ENCODE measurements around the gene A2ML1. TPM values are rescaled to one million over a fixed set of nuclear protein-coding genes. Genes with fewer than 3 reads are reported as not detected.
"Not testable (repeated sequence)": the region's sequence is repeated elsewhere in the genome, so short reads cannot be mapped to it uniquely, and the experiment has no call there.

A2ML1 gene
- total RNA-seq, 1 donor from 2014 or later: not detected

DNA sequence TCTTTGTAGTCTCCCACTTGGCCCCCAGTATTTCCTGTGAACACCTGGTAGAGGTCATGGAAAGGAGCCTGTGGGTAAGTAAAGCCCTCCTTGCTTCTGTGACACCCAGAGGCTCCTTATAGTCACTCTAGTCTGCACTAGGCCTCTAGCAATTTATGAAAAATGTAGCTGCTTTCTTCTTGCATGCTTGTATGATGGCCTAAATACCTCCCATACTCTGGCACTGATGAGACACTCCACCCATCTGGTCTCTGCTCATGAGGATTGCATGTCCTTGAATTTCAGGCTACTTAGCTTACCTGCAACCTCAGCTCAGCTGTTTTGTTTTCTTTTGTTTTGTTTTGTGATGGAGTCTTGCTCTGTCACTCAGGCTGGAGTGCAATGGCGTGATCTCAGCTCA is 4.6 kb upstream of the A2ML1 start:
- Histone ChIP-seq H3K27me3 (ENCODE audit: insufficient read depth, low read length) (no peaks in the 10 kb centered on the region), H3K9ac (ENCODE audit: low read length) (no peak overlapping the region), H3K36me3 (ENCODE audit: insufficient read depth, low read length) (no peaks in the 10 kb centered on the region), H3K4me2 (ENCODE audit: low read length) (no peak overlapping the region), H2AFZ (ENCODE audit: low read depth, low read length) (no peak overlapping the region), H3K9me3 (ENCODE audit: insufficient read depth, low read depth, low read length) (no peaks in the 10 kb centered on the region), H3K79me2 (ENCODE audit: insufficient read depth, low read length) (no peaks in the 10 kb centered on the region), H3K27ac (ENCODE audit: low read depth, low read length) (no peak overlapping the region), H3K4me1 (ENCODE audit: insufficient read depth, low read length) (no peaks in the 10 kb centered on the region), H3K4me3 (ENCODE audit: insufficient read depth, low read depth, low read length) (no peak overlapping the region), H4K20me1 (ENCODE audit: insufficient read depth, low read length) (no peaks in the 10 kb centered on the region)
- TF ChIP-seq EZH2 (IDR thresholded peaks at IDR 0.05; ENCODE audit: insufficient read depth, low read length): no peak
- TF ChIP-seq CTCF (IDR thresholded peaks at IDR 0.05; ENCODE audit: insufficient read depth, low read depth, low read length): no peak
- peaks cover 5% of the 10 kb centered on the region for H3K27me3 Mint-ChIP-seq (ENCODE audit: low read depth, unreplicated experiment)
- peaks cover 2% of the 10 kb centered on the region for H3K9me3 Mint-ChIP-seq (ENCODE audit: unreplicated experiment)
- H3K27ac Mint-ChIP-seq (ENCODE audit: unreplicated experiment): no peak overlapping the region
- DNase-seq (ENCODE audit: low read depth) (peak; percentile 13), FAIRE-seq (no peak)
- H3K4me1 Mint-ChIP-seq (ENCODE audit: low read depth, unreplicated experiment): no peaks in the 10 kb centered on the region
- H3K4me3 Mint-ChIP-seq (ENCODE audit: unreplicated experiment): no peak overlapping the region
- H3K36me3 Mint-ChIP-seq (ENCODE audit: low read depth, unreplicated experiment): no peaks in the 10 kb centered on the region

- Mint-ChIP-seq H3K36me3 (ENCODE audit: low read depth, unreplicated experiment) (no peaks in the 10 kb centered on the region), H3K27me3 (ENCODE audit: low read depth, unreplicated experiment) (peaks cover 10% of the 10 kb centered on the region), H3K27ac (ENCODE audit: unreplicated experiment) (no peak overlapping the region), H3K4me1 (ENCODE audit: low read depth, unreplicated experiment) (no peaks in the 10 kb centered on the region), H3K9me3 (ENCODE audit: unreplicated experiment) (peaks cover 2% of the 10 kb centered on the region), H3K4me3 (ENCODE audit: unreplicated experiment) (no peak overlapping the region)
- no peaks in the 10 kb centered on the region for H3K36me3 ChIP-seq (ENCODE audit: insufficient read depth, low read length)
- no peaks in the 10 kb centered on the region for H4K20me1 ChIP-seq (ENCODE audit: insufficient read depth, low read length)
- no peak overlapping the region for H3K4me2 ChIP-seq (ENCODE audit: low read length)
- TF ChIP-seq CTCF (IDR thresholded peaks at IDR 0.05; ENCODE audit: insufficient read depth, low read depth, low read length): no peak
- no peak for TF ChIP-seq EZH2 (IDR thresholded peaks at IDR 0.05; ENCODE audit: insufficient read depth, low read length)
- H3K27ac ChIP-seq (ENCODE audit: low read depth, low read length): no peak overlapping the region
- no peak overlapping the region for H3K9ac ChIP-seq (ENCODE audit: low read length)
- FAIRE-seq: no peak
- no peak for DNase-seq (ENCODE audit: low read depth)
- H3K27me3 ChIP-seq (ENCODE audit: insufficient read depth, low read length): no peaks in the 10 kb centered on the region
- H3K4me3 ChIP-seq (ENCODE audit: insufficient read depth, low read depth, low read length): no peak overlapping the region
- no peaks in the 10 kb centered on the region for H3K9me3 ChIP-seq (ENCODE audit: insufficient read depth, low read depth, low read length)
- no peaks in the 10 kb centered on the region for H3K4me1 ChIP-seq (ENCODE audit: insufficient read depth, low read length)
- no peaks in the 10 kb centered on the region for H3K79me2 ChIP-seq (ENCODE audit: insufficient read depth, low read length)
- no peak overlapping the region for H2AFZ ChIP-seq (ENCODE audit: low read depth, low read length)
Measured at GRCh38 chr12:8818526-8818925, 3.9 kb upstream of the A2ML1 start.

GRCh38 chr12:8819666-8819980 is 2.8 kb upstream of the A2ML1 start:
- Histone ChIP-seq H3K4me1 (ENCODE audit: insufficient read depth, low read length) (no peaks in the 10 kb centered on the region), H3K79me2 (ENCODE audit: insufficient read depth, low read length) (no peaks in the 10 kb centered on the region), H4K20me1 (ENCODE audit: insufficient read depth, low read length) (no peaks in the 10 kb centered on the region), H2AFZ (ENCODE audit: low read depth, low read length) (no peak overlapping the region), H3K27ac (ENCODE audit: low read depth, low read length) (no peak overlapping the region), H3K4me3 (ENCODE audit: insufficient read depth, low read depth, low read length) (no peak overlapping the region), H3K9me3 (ENCODE audit: insufficient read depth, low read depth, low read length) (no peaks in the 10 kb centered on the region), H3K9ac (ENCODE audit: low read length) (no peak overlapping the region), H3K36me3 (ENCODE audit: insufficient read depth, low read length) (no peaks in the 10 kb centered on the region), H3K27me3 (ENCODE audit: insufficient read depth, low read length) (no peaks in the 10 kb centered on the region), H3K4me2 (ENCODE audit: low read length) (no peak overlapping the region)
- H3K27ac Mint-ChIP-seq (ENCODE audit: unreplicated experiment): no peak overlapping the region
- H3K4me3 Mint-ChIP-seq (ENCODE audit: unreplicated experiment): no peak overlapping the region
- FAIRE-seq (no peak), DNase-seq (ENCODE audit: low read depth) (peak; percentile 14)
- H3K27me3 Mint-ChIP-seq (ENCODE audit: low read depth, unreplicated experiment): peaks cover 11% of the 10 kb centered on the region
- peaks cover 2% of the 10 kb centered on the region for H3K9me3 Mint-ChIP-seq (ENCODE audit: unreplicated experiment)
- TF ChIP-seq CTCF (IDR thresholded peaks at IDR 0.05; ENCODE audit: insufficient read depth, low read depth, low read length): no peak
- TF ChIP-seq EZH2 (IDR thresholded peaks at IDR 0.05; ENCODE audit: insufficient read depth, low read length): no peak
- H3K36me3 Mint-ChIP-seq (ENCODE audit: low read depth, unreplicated experiment): no peaks in the 10 kb centered on the region
- no peaks in the 10 kb centered on the region for H3K4me1 Mint-ChIP-seq (ENCODE audit: low read depth, unreplicated experiment)

- H3K36me3 ChIP-seq (ENCODE audit: insufficient read depth, low read length); FAIRE-seq; H3K4me1 Mint-ChIP-seq (ENCODE audit: low read depth, unreplicated experiment); H3K27me3 ChIP-seq (ENCODE audit: insufficient read depth, low read length); H3K9ac ChIP-seq (ENCODE audit: low read length); H3K36me3 Mint-ChIP-seq (ENCODE audit: low read depth, unreplicated experiment); H3K4me1 ChIP-seq (ENCODE audit: insufficient read depth, low read length); DNase-seq (ENCODE audit: low read depth); H3K9me3 Mint-ChIP-seq (ENCODE audit: unreplicated experiment); H3K4me3 ChIP-seq (ENCODE audit: insufficient read depth, low read depth, low read length); H3K27ac Mint-ChIP-seq (ENCODE audit: unreplicated experiment); H4K20me1 ChIP-seq (ENCODE audit: insufficient read depth, low read length); H2AFZ ChIP-seq (ENCODE audit: low read depth, low read length); H3K79me2 ChIP-seq (ENCODE audit: insufficient read depth, low read length); H3K27ac ChIP-seq (ENCODE audit: low read depth, low read length); H3K4me3 Mint-ChIP-seq (ENCODE audit: unreplicated experiment); H3K9me3 ChIP-seq (ENCODE audit: insufficient read depth, low read depth, low read length); H3K4me2 ChIP-seq (ENCODE audit: low read length): not testable (repeated sequence)
- peaks cover 11% of the 10 kb centered on the region for H3K27me3 Mint-ChIP-seq (ENCODE audit: low read depth, unreplicated experiment)
Measured at GRCh38 chr12:8820676-8821407, 1.6 kb upstream of the A2ML1 start.

Data from astrocyte (in vitro differentiated cells and primary cell).